ENCODE results near the gene ADAMTS12. TPM values are rescaled to one million over a fixed set of nuclear protein-coding genes. Genes with fewer than 3 reads are reported as not detected.

ADAMTS12 gene
- total and polyA plus RNA-seq, 4 donors: 0.49 to 6.4 (median 2.3) TPM

DNA sequence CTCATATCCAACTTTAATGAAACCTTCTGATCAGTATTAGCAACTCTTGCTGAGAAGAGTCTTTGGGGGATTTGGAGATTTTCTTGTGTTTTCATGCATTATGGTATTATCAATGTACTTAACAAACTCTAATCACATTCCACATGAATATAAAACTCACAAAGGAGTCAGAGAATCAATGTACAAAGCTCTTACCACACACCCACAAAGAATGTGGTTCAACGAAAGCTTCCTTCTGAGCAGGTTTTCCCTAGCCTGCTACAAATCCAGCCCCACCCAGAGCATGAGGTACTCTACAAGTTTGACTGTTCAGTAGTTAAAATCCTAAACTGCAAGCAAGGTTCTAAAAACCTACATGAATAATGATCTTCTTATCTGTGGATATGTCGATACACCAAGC is 240.9 kb downstream of the ADAMTS12 start:
- Histone ChIP-seq H3K36me3 (ENCODE audit: control insufficient read depth in 4 of 4, insufficient read depth in 3 of 4, low read depth in 1 of 4, low read length in 3 of 4) (no peaks in the 10 kb centered on the region), H3K9ac (ENCODE audit: low read depth in 1 of 2, low read length in 2 of 2) (no peak overlapping the region), H3K4me3 (ENCODE audit: low read depth in 1 of 3, low read length in 3 of 3) (no peak overlapping the region), H3K4me1 (ENCODE audit: control insufficient read depth in 4 of 4, insufficient read depth in 4 of 4, low read length in 3 of 4) (no peaks in the 10 kb centered on the region), H3K27me3 (ENCODE audit: control insufficient read depth in 4 of 4, insufficient read depth in 4 of 4, low read length in 3 of 4) (no peaks in the 10 kb centered on the region), H3K27ac (ENCODE audit: low read depth in 1 of 2, low read length in 2 of 2) (no peak overlapping the region), H3K9me3 (ENCODE audit: control insufficient read depth in 4 of 4, low read length in 3 of 4) (no peaks in the 10 kb centered on the region)
- TF ChIP-seq TAF1 (conservative IDR thresholded peaks at IDR 0.05) (no peak), JUND (IDR thresholded peaks at IDR 0.05) (no peak), FOXA2 (IDR thresholded peaks at IDR 0.05) (no peak), RAD21 (IDR thresholded peaks at IDR 0.05) (no peak), SP1 (IDR thresholded peaks at IDR 0.05) (no peak), FOXA1 (IDR thresholded peaks at IDR 0.05) (no peak), RXRA (IDR thresholded peaks at IDR 0.05) (no peak), NR2F2 (IDR thresholded peaks at IDR 0.05) (no peak), YY1 (IDR thresholded peaks at IDR 0.05) (no peak), HNF4G (IDR thresholded peaks at IDR 0.05) (no peak), HNF4A (conservative IDR thresholded peaks at IDR 0.05) (no peak)
- TF ChIP-seq, protein P1, sequence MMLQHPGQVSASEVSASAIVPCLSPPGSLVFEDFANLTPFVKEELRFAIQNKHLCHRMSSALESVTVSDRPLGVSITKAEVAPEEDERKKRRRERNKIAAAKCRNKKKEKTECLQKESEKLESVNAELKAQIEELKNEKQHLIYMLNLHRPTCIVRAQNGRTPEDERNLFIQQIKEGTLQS (IDR thresholded peaks at IDR 0.05): no peak
- TF ChIP-seq, protein P2, sequence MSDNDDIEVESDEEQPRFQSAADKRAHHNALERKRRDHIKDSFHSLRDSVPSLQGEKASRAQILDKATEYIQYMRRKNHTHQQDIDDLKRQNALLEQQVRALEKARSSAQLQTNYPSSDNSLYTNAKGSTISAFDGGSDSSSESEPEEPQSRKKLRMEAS (IDR thresholded peaks at IDR 0.05): no peak
- TF ChIP-seq, protein P3, sequence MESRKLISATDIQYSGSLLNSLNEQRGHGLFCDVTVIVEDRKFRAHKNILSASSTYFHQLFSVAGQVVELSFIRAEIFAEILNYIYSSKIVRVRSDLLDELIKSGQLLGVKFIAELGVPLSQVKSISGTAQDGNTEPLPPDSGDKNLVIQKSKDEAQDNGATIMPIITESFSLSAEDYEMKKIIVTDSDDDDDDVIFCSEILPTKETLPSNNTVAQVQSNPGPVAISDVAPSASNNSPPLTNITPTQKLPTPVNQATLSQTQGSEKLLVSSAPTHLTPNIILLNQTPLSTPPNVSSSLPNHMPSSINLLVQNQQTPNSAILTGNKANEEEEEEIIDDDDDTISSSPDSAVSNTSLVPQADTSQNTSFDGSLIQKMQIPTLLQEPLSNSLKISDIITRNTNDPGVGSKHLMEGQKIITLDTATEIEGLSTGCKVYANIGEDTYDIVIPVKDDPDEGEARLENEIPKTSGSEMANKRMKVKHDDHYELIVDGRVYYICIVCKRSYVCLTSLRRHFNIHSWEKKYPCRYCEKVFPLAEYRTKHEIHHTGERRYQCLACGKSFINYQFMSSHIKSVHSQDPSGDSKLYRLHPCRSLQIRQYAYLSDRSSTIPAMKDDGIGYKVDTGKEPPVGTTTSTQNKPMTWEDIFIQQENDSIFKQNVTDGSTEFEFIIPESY (IDR thresholded peaks at IDR 0.05): no peak
- TF ChIP-seq, protein P4, sequence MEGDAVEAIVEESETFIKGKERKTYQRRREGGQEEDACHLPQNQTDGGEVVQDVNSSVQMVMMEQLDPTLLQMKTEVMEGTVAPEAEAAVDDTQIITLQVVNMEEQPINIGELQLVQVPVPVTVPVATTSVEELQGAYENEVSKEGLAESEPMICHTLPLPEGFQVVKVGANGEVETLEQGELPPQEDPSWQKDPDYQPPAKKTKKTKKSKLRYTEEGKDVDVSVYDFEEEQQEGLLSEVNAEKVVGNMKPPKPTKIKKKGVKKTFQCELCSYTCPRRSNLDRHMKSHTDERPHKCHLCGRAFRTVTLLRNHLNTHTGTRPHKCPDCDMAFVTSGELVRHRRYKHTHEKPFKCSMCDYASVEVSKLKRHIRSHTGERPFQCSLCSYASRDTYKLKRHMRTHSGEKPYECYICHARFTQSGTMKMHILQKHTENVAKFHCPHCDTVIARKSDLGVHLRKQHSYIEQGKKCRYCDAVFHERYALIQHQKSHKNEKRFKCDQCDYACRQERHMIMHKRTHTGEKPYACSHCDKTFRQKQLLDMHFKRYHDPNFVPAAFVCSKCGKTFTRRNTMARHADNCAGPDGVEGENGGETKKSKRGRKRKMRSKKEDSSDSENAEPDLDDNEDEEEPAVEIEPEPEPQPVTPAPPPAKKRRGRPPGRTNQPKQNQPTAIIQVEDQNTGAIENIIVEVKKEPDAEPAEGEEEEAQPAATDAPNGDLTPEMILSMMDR (IDR thresholded peaks at IDR 0.05; ENCODE audit: low read depth, low read length, missing input control): no peak
- TF ChIP-seq, protein P5, sequence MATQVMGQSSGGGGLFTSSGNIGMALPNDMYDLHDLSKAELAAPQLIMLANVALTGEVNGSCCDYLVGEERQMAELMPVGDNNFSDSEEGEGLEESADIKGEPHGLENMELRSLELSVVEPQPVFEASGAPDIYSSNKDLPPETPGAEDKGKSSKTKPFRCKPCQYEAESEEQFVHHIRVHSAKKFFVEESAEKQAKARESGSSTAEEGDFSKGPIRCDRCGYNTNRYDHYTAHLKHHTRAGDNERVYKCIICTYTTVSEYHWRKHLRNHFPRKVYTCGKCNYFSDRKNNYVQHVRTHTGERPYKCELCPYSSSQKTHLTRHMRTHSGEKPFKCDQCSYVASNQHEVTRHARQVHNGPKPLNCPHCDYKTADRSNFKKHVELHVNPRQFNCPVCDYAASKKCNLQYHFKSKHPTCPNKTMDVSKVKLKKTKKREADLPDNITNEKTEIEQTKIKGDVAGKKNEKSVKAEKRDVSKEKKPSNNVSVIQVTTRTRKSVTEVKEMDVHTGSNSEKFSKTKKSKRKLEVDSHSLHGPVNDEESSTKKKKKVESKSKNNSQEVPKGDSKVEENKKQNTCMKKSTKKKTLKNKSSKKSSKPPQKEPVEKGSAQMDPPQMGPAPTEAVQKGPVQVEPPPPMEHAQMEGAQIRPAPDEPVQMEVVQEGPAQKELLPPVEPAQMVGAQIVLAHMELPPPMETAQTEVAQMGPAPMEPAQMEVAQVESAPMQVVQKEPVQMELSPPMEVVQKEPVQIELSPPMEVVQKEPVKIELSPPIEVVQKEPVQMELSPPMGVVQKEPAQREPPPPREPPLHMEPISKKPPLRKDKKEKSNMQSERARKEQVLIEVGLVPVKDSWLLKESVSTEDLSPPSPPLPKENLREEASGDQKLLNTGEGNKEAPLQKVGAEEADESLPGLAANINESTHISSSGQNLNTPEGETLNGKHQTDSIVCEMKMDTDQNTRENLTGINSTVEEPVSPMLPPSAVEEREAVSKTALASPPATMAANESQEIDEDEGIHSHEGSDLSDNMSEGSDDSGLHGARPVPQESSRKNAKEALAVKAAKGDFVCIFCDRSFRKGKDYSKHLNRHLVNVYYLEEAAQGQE (IDR thresholded peaks at IDR 0.05): no peak
- WGBS: 92% methylated on average over 2 of the region's 2 CpGs
- no peak for DNase-seq (ENCODE audit: low spot score)

Measured in liver (tissue), 9 donors.